Erythroblast (primary cell): ENCODE data around the gene TNPO3.

ENCODE experiments used
- GATA1 ChIP-seq: IDR thresholded peaks from 2 replicates; pipeline ENCODE4 v1.6.1; 2011; ENCODE audit warnings: low read depth, mild to moderate bottlenecking, control low read depth, low read length, moderate library complexity
- POLR2A ChIP-seq: IDR thresholded peaks from 2 replicates; pipeline ENCODE4 v1.6.1; 2011; ENCODE audit warnings: mild to moderate bottlenecking, low read length

DNA sequence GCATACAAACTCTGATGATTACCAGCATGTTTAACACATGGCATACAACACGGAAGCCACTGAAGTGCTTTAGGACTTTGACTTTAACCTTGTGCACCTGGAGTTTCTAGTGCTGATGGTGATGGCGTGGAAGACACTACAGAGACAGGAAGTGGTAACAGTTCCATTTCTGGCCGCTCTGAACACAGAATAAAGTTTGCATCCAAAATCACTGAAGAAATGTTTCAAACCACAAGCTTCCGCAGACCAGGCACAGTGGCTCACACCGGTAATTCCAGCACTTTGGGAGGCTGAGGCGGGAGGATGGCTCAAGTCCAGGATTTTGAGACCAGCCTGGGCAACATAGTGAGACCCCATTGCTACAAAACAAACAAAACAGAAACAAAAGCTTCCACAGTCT, 40.3 kb upstream of the TNPO3 start:
- TF ChIP-seq POLR2A: no peak
- no peak for TF ChIP-seq GATA1
